ENCODE results near the gene DNAJC4.

The DNAJC4 gene

GRCh38 chr11:64261556-64262080 is 31.3 kb downstream of the DNAJC4 start:
- DNase-seq, result no peak

- no peak for DNase-seq
Measured at GRCh38 chr11:64262271-64263002, 32.1 kb downstream of the DNAJC4 start.

GRCh38 chr11:64263021-64263946 is 32.9 kb downstream of the DNAJC4 start:
- no peak for DNase-seq

- DNase-seq, result no peak
Measured at GRCh38 chr11:64263947-64264317, 33.6 kb downstream of the DNAJC4 start.

- no peak for DNase-seq
Measured at GRCh38 chr11:64264371-64264852, 34.1 kb downstream of the DNAJC4 start.

GRCh38 chr11:64265176-64266160 is 35.1 kb downstream of the DNAJC4 start:
- no peak for DNase-seq

GRCh38 chr11:64266339-64266738 is 36.0 kb downstream of the DNAJC4 start:
- DNase-seq, result no peak

GRCh38 chr11:64267207-64267945 is 37.0 kb downstream of the DNAJC4 start:
- no peak for DNase-seq

- no peak for DNase-seq
Measured at GRCh38 chr11:64268025-64268892, 37.9 kb downstream of the DNAJC4 start.

- DNase-seq, result peak; percentile 29
Measured at GRCh38 chr11:64268893-64269539, 38.7 kb downstream of the DNAJC4 start.

- DNase-seq, result peak; percentile 96
Measured at GRCh38 chr11:64269540-64270220, 39.3 kb downstream of the DNAJC4 start.

- DNase-seq, result no peak
Measured at GRCh38 chr11:64275031-64275800, 44.9 kb downstream of the DNAJC4 start.

GRCh38 chr11:64275841-64276240 is 45.5 kb downstream of the DNAJC4 start:
- no peak for DNase-seq

GRCh38 chr11:64276653-64277431 is 46.5 kb downstream of the DNAJC4 start:
- DNase-seq, result no peak

GRCh38 chr11:64278576-64279190 is 48.3 kb downstream of the DNAJC4 start:
- no peak for DNase-seq

GRCh38 chr11:64281957-64282770 is 51.8 kb downstream of the DNAJC4 start:
- no peak for DNase-seq

All from T-helper 9 cell (primary cell).